GM12873 (cell line): Measurements from ENCODE around the gene PTBP1.

Source experiments
- TF ChIP-seq, protein P1 (sequence below): IDR thresholded peaks from 2 replicates; pipeline ENCODE4 v1.5.1; 2012; ENCODE audit warnings: low read depth, mild to moderate bottlenecking, moderate library complexity, low read length, control low read depth; ENCODE audit not compliant: insufficient read depth; ENCODE audit errors: missing control alignments

Gene PTBP1

GRCh38 chr19:831407-832369 is 34.4 kb downstream of the PTBP1 start:
- TF ChIP-seq, protein P1, sequence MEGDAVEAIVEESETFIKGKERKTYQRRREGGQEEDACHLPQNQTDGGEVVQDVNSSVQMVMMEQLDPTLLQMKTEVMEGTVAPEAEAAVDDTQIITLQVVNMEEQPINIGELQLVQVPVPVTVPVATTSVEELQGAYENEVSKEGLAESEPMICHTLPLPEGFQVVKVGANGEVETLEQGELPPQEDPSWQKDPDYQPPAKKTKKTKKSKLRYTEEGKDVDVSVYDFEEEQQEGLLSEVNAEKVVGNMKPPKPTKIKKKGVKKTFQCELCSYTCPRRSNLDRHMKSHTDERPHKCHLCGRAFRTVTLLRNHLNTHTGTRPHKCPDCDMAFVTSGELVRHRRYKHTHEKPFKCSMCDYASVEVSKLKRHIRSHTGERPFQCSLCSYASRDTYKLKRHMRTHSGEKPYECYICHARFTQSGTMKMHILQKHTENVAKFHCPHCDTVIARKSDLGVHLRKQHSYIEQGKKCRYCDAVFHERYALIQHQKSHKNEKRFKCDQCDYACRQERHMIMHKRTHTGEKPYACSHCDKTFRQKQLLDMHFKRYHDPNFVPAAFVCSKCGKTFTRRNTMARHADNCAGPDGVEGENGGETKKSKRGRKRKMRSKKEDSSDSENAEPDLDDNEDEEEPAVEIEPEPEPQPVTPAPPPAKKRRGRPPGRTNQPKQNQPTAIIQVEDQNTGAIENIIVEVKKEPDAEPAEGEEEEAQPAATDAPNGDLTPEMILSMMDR: no peak

- TF ChIP-seq, protein P1: no peak
Observed at GRCh38 chr19:834216-834615, 37.0 kb downstream of the PTBP1 start.

DNA sequence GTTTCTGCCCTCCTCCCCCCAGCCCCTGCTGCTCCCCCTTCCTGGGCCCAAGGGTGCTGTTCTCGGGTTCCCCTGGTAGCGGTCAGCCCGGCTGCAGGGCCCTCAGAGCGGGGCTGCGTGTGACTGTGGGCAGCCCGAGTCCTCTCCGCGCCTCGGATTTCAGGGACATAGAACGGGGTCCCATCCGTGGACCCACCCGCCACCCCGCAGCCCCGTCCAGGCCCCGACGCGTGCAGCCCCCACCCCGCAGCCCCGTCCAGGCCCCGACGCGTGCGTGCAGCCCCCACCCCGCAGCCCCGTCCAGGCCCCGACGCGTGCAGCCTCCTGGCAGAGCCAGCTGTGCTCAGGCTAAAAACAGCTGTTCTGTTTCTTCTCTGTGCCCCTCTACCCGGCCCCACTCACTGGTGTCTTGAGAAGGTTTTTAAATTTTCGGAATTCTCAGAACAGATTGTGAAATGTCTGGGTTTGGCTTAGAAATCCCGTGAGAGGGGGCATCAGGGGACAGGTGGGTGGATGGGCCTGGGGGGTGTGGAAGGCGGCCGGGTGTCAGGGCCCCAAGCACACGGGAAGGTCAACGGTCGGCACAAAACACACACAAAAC is 38.1 kb downstream of the PTBP1 start:
- TF ChIP-seq, protein P1: no peak

GRCh38 chr19:840519-841206 is 43.4 kb downstream of the PTBP1 start, which contains the start of gene PRTN3:
TSS of gene PRTN3 (plus strand) at chr19:840999. CDS start at chr19:841009, 10 bp downstream.
- TF ChIP-seq, protein P1: no peak

DNA sequence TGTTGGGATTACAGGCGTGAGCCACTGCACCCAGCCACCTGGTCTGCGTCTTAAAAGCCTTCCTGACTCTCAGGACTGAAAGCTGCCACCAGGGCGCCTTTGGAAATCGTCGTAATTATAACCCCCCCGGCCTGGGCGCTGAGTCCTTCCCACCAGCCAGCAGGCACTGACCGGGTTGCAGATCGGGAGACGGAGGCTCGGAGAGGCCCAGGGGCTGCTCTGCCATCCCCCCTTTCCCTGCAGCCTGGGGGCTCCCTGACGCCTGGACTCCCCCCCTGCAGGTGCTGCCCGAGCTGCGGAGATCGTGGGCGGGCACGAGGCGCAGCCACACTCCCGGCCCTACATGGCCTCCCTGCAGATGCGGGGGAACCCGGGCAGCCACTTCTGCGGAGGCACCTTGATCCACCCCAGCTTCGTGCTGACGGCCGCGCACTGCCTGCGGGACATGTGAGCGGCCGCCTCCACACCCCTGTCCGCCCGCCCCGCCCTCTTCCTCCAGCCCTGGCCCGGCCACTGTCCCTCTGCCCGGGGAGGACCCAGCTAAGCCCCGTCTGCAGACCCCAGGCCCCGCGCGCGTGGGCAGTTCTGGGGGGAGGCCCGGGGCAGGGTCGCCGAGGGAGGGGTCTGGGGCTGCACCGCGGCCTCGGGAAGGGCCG is 46.1 kb downstream of the PTBP1 start:
- TF ChIP-seq, protein P1: no peak

- TF ChIP-seq, protein P1: no peak
Observed at GRCh38 chr19:843836-844545, 46.7 kb downstream of the PTBP1 start.
